GM23338 (cell line): ENCODE results near the gene POMT2.

Experiments
- CREB1 ChIP-seq: fragments of 250-450 bp; sonication (Bioruptor Pico); IDR thresholded peaks from 2 replicates; pipeline ENCODE4 v1.5.0; 2020; ENCODE audit warnings: low read depth, mild to moderate bottlenecking, moderate library complexity
- CTCF ChIP-seq, 2 experiments: fragments of 200-600 bp in 1 of 2; sonication (generic) in 1 of 2; conservative IDR thresholded peaks; 2 replicates each; pipeline versions ENCODE4 v1.5.1 to v1.6.1; 2016 to 2017; ENCODE audit warnings: antibody characterized with exemption in 2 of 2, low read depth in 2 of 2, mild to moderate bottlenecking in 2 of 2, moderate library complexity in 1 of 2
- EZH2 ChIP-seq: fragments of 200-600 bp; sonication (generic); IDR thresholded peaks from one replicate; pipeline ENCODE4 v1.8.0; 2017; ENCODE audit warnings: antibody characterized with exemption, mild to moderate bottlenecking, low read depth; ENCODE audit not compliant: unreplicated experiment
- TF ChIP-seq, protein P1 (sequence below): IDR thresholded peaks from one replicate; pipeline ENCODE4 v1.6.1; 2018; ENCODE audit warnings: antibody characterized with exemption; ENCODE audit not compliant: unreplicated experiment

- TF ChIP-seq CTCF (conservative IDR thresholded peaks at IDR 0.05; ENCODE audit: low read depth in 2 of 2) (no peak), EZH2 (no peak), CREB1 (CRISPR knock-in tag) (no peak)
- TF ChIP-seq, protein P1, sequence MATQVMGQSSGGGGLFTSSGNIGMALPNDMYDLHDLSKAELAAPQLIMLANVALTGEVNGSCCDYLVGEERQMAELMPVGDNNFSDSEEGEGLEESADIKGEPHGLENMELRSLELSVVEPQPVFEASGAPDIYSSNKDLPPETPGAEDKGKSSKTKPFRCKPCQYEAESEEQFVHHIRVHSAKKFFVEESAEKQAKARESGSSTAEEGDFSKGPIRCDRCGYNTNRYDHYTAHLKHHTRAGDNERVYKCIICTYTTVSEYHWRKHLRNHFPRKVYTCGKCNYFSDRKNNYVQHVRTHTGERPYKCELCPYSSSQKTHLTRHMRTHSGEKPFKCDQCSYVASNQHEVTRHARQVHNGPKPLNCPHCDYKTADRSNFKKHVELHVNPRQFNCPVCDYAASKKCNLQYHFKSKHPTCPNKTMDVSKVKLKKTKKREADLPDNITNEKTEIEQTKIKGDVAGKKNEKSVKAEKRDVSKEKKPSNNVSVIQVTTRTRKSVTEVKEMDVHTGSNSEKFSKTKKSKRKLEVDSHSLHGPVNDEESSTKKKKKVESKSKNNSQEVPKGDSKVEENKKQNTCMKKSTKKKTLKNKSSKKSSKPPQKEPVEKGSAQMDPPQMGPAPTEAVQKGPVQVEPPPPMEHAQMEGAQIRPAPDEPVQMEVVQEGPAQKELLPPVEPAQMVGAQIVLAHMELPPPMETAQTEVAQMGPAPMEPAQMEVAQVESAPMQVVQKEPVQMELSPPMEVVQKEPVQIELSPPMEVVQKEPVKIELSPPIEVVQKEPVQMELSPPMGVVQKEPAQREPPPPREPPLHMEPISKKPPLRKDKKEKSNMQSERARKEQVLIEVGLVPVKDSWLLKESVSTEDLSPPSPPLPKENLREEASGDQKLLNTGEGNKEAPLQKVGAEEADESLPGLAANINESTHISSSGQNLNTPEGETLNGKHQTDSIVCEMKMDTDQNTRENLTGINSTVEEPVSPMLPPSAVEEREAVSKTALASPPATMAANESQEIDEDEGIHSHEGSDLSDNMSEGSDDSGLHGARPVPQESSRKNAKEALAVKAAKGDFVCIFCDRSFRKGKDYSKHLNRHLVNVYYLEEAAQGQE: no peak
Measured at GRCh38 chr14:77251870-77252269, 68.8 kb downstream of the POMT2 start.
